NCI-H510A (cell line): ENCODE data around the gene KIF14.
"Not testable (repeated sequence)": the region's sequence is repeated elsewhere in the genome, so short reads cannot be mapped to it uniquely, and the experiment has no call there.

ENCODE experiments used
- DNase-seq: peaks from one replicate; lab custom pipeline; 2025; lab: John Stamatoyannopoulos, UW

The KIF14 gene

DNA sequence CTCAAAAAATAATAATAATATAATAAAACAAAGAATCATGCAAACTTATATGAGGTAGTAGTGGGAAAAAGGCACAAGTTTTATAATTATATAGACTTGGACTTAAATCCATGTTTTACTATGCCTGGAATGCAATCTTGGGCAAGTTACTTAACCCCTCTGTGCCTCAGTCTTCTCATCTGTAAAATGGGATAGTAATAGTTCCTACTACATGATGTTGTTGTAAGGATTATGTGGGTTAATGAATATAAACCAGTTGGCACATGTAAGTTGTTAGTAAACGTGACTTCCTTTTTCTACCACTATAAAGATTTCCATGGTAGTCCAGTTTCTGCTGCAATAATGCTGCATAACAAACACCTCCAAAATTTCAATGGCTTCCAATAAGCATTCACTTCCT lies 10.8 kb upstream of the KIF14 start:
- no peak for DNase-seq

DNA sequence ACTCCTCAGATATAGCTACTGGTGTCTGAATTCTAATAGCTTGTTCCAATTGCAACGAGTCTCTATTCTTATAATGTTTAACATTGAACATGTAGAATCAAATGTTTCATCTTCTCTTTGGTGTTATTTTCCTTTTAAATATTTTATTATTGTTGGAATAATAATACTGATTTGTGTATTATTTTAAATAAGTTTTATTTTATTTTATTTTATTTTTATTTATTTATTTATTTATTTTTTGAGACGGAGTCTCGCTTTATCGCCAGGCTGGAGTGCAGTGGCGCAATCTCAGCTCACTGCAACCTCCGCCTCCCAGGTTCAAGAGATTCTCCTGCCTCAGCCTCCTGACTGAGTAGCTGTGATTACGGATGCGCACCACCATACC lies 10.0 kb upstream of the KIF14 start:
- not testable (repeated sequence) for DNase-seq

DNA sequence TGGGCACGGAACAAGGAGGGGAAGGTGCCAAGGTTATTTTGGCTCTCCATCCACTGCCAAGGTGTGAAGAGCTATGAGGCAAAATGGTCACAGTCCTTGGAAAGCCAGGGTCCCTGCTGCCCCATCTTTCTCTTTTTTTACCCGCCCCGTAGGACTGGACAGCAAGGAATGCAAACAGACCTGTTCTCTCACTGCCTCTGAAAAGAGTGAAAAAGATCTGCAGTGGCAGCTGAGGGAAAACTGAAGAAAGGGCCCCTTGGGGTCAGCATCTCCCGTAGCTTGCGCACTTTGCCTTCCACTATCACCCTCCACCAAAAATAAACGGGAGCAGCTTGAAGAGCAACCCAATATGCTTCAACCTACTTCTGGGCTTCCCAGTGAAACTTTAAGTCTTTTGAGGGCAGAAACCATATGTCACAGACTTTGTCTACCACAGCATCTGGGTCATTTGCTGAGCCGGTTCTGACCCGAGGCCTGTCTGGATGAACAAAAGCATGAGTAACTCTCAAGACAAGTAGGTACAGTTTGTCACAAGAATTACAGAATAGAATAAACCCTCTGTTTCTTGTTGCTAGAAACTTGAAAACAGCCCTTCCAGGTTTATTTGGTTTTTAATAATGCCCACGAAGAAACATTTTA lies 9.4 kb upstream of the KIF14 start:
- DNase-seq: no peak

DNA sequence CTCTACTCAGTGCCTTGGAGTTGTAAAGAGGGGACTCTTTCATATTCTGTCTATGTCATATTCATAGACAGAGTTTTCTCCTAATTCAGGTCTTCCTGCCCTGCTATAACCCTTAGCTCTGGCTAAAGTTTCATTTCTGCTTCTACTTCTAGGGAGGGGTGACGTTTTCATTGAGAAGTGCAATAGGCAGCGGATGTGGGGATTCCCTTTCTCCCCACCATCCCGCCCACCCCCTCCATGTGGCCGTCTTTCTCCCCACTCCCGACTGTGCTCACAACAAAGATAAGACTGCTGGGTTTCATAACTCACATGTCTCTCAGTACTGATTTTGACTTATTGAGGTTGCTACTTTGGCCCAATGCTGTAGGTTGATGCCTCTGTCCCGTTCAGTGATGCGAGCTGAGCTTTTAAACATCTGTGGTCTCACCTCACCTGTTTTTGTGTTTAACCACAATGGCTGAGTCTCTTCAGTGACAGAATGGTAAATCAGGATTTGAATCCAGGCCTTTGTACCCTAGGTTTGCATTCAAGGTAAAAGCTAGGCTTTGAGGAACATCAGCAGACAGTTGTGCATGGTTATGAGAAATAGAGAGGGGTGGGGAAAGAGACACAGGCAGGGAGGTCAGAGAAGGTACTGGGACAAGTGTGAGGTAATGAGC lies 7.8 kb upstream of the KIF14 start:
- no peak for DNase-seq

DNA sequence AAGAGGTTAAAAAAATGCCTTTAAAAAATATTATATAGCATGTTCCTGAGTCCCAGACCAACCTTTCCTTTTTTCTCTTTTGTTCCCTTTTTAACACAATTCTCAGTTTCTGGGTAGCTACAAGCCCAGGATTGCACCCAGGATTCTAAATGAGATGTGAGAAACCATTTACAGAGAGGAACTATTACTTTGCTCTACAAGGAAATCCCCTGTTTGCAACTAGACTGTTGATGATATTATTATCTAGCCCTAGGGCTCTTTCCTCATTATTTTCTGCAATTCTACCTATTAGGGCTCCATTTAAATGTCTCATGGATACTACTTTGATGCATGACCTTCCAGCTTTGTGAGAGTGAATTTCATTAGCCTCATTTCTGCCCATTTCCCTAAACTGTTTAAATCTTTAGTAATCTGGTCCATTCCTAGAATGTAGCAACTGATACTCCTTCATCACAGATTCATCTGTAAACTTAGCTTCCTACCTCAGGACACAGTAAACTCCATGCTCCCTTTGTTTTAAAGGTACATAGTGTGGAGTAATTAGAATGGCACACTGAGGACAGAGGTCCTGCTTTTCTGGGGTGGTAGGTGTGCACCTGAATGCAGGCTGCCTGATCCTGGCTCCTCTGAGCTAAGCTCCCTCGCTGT lies 7.1 kb upstream of the KIF14 start:
- DNase-seq: no peak

DNA sequence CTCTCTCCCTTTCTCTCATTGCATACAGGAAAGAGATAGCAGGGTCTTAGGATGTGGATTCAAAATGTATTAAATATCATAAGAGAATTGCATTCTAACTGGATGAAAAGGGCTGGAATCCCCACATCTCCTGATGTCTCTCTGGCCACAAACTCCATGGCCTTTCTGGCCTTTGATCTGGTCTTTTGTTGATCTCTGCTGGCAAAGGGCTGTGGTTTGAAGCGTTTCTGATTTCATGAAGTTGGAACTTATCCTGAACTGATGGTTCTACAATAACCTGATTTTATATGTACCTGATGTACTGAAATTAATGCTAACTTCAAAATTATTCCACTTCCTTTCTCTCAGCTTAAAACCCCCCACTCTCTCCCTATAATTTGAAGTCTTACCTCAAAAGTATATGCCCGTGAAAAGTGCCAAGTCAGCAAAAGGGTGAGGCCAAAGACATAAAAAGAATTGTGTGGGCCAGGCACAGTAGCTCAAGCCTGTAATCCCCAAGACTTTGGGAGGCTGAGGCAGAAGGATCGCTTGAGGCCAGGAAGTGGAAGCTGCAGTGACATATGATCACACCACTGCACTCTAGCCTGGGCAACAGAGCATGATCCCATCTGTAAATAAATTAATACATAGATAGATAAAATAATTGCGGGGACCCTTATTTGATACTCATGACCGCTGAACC lies 6.4 kb upstream of the KIF14 start:
- DNase-seq: no peak

DNA sequence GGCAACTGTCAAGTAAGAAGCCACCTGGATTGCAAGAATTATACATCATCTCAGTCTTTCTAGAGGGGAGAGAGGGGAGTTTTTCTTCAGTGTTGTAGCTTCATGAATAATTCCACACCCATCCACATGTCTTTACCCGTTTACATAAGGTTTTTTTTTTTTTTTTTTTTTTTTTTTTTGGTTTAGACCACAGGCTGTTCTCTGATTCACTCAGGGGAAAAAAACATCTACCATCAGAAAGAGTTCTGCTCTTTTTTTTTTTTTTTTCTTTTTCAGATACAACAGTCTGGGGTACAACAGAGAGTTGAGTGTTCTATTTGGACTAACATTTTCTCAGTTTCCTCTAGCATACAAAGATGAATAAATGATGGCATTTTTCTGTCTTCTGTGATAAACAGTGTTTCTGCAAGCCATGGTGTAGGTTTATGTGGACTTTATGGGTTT lies 4.9 kb upstream of the KIF14 start:
- DNase-seq: no peak

DNA sequence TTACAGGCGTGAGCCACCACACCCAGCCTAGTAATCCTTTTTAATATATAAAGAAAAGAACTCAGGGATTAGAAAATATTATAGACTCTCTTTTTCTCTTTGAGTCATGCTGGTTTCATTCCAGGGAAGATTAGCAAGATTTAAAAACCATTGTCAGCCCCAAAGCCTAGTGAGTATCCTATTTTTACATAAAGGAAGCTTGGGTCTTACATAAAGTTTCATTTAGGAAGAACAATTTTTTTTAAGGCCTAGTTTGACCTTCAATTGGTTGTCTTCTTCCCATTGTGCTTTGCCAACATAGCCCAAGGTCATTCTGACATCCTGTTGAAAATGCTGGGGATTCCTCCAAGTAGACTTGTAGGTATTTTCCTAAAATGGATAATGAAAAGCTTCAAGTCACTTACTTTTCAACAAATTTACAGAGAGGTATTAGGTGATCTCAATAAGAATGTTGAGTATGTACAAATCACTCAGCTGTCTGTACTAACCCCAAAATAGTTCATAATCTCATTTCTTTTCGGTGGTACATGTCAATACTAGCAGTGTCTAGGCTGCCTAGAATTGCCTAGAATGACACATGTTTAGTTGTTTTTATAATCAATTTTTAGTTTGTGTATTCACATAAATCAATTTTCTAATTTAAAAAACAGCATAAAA lies 4.3 kb upstream of the KIF14 start:
- DNase-seq: no peak

DNA sequence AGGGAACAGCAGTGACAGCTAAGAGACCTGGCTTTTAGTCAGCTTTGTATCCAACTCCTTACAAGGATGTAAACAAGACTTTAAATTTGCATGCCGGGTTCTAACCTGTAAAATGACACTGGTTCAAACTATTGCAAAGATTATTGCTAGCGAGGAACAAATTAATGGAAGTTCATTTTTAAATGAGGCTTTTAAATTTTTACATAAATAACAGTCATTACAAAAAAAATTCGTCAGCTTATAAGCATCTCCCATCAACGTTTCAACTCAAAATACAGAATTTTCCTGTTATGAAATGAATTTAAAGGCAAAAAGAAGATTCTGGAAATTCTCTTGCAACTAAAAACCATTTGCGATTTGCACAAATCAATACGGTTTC lies 668 bp downstream of the KIF14 start:
- DNase-seq: no peak

DNA sequence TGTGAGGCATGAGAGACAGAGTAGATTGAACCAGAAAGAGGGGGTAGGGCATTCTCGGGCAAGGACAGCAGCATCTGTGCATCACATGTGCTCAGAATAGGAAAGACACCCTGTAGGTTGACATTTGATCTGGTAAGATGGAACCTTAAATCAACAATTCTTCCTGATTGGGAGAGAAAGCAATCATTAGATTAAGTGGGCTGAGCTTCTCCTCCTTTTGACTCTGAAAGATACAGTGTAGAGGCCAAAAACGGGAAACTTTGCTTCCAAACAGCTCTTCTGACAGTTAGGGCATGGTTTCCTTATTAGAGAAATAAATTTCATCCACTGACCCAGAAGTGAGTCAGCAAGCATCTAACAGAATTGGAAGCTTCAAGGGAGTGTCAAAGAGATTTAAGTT lies 9.7 kb downstream of the KIF14 start:
- DNase-seq: no peak

DNA sequence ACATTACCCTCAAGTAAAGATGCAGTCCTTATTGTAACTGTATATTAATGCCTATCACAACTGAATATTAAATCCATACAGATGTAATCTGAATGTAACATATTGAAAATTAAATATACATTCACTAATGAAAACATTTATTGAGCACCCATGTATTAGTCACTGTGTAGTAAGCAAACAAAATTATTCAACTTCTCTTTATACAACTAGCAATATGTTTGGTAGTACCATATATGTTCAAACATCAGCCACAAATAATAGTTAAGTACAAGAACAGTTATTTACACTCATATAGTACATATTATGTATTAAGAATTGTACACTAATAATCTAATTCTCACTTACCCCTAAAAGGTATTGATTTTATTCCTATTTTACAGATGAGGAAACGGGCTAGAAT lies 17.9 kb downstream of the KIF14 start:
- no peak for DNase-seq

DNA sequence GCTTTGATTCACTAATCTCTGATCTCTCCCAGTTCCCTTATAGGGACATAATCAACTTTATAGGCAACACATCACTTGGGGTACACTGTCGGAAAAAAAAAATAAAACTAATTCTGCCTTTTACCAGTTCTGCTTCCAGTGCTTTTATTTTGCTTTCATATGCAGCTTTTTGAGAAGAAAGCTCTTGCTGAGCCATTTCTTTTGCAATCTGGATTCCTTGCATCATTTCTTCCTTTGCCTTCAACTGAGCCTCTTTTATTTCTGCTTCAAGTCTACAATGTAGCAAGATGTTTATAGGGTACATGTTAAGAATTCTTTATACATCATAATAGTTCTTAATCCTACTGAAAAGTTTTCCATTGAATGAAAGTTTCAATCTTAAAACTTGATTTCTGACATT lies 30.6 kb downstream of the KIF14 start:
- DNase-seq: no peak

DNA sequence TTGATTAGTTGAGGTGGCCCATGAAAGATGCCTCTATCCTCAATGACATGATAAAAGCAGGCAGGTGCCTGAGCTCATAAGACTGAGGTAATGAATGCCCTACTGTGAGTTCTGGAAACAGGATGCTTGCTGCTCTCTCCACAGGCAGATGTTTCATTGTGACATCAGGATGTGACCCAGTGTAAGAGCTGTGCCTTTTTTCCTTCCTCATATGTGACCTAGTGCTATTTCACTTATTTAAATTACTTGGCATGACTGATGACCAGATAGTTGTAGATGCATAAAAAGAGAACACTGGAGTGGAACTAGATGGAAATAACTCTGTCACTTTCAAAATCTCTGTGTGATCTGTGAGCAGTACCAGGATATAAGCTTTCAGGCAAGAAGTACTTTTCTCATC lies 31.9 kb downstream of the KIF14 start:
- DNase-seq: no peak

DNA sequence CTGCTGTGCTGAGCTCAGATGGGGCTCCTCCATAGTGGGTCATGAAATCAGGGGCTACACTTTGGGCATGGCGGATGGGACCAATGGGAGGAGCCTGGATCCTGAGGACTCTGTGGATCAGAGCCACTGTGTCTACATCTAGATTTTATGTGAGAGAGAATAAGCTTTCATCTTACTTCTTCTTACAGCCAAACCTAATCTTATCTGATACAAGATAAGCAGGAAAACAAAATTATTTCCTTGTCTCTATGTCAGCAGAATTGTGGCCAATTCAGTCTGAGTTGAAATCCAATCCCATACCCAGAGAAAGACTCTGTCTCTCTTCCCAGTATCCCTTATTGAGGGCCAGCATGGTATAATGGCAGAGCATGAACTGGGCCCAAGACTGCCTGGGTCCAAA lies 56.2 kb downstream of the KIF14 start:
- DNase-seq: no peak

DNA sequence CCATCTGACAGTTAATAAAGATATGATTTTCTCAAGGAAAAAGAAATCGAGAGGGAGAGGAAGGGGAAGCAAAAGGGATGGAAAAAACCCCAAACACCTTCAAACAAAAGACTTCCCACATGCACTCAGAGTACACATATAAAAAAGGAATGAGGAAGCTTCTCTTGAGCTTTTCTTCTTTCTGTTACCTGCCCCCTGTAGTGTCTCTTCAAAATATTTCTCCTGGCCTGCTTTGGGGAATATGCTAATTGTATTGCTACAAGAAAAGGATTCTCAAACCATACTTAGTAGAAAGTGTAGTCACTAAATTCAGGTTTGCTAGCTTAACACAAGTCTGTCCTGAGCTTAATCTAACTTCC lies 58.7 kb downstream of the KIF14 start:
- DNase-seq: no peak

DNA sequence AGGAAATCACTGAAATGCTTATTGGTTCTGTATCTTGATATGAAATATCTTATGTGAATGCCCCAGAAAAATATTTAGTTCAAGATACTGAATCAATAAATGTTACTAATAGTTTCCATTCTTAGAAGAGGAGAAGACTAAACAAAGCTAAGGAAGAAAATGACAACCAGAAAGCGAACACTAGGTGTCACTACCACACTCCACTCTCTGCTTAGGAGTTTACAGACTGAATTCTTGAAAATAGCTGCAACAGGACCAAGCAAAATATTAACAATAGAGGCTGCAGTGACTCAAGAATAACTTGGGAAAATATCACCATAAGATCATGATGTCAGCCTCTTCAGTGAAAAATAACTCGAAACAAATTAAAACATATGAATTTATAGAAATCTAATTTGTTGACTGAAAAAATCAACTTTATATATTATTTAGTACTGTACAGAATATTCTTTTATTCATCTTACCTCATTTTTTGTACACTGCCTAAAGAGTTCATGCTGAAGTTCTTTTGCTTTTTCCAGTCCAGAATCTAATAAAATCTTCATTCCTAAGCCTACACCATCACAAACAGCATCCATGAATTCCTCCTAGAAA lies 61.6 kb downstream of the KIF14 start:
- no peak for DNase-seq

DNA sequence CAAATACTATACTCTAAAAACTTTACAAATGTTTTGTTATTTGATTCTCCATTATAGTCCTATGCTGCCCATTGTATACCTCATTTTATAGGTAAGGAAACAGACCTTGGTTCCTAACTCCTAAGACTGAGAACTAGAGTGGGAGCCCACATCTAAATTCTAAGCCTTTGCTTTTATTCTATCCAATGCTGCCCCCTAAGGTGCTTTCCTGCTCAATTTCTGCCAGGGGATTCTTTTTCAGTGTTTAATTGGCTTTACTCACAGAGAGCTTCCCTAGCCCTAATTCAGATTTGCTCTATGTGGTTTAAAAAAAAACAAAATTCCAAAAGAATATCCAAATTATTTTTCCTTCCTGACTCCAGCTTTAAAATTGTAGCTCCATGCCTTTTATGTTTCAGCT lies 64.5 kb downstream of the KIF14 start:
- DNase-seq: no peak

DNA sequence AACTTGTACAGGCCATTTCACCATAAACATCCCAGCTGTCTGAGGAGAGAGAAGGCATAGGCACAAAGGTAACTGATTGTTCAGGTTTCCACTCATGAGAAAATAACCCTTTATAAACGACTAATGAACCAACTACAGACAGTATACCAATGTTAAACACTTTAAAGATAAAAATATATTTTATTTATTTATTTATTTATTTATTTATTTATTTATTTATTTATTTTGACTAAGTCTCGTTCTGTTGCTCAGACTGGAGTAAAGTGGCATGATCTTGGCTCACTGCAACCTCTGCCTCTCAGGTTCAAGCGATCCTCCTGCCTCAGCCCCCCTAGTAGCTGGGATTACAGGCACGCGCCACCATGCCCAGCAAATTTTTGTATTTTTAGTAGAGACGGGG lies 67.8 kb downstream of the KIF14 start:
- DNase-seq: not testable (repeated sequence)

DNA sequence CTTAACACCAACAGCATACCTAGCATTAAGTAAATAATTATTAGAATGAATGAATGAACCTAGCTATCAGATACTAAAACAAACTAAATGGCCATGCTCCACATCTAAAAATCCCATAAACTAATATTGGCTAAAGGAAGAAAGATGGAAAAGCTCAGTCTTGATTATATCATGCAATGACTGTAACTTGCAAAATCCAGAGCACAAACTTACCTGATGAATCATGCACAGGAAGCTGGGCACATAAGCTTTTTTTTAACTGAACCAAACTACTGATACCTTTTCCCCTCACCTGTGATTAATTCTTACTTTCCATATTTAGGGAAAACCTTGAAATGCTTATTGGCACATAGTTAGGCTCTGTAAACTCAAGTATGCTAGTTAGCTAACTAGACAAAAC lies 70.2 kb downstream of the KIF14 start:
- no peak for DNase-seq

DNA sequence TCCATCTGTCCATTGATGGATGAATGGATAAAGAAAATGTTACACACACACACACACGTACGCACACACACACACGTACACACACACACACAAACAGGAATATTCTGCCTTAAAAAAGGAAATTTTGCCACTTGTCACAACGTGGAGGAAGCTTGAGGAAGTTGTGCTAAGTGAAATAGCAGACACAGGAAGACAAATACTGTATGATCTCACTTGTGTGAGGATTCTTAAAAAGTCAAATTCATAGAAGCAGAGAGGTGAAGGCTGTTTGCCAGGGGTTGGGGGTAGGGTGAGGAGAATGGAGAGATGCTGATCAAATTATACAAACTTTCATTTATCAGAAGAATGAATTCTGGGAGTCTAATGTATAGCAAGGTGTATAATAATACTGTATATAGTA lies 73.2 kb downstream of the KIF14 start:
- no peak for DNase-seq

DNA sequence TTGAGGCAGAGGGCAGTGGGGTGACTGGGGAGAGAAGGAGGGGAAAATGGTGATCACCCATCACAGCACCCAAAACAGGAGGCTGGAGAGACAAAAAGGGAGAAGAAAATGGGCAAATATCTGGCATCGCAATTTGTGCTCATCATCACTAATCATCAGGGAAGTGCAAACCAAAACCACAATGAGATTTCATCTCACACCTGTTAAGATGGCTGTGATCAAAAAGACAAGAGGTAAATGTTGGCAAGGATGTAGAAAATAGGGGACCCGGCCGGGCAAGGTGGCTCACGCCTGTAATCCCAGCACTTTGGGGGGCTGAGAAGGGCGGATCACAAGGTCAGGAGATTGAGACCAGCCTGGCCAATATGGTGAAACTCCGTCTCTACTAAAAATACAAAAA lies 74.0 kb downstream of the KIF14 start:
- DNase-seq: no peak

DNA sequence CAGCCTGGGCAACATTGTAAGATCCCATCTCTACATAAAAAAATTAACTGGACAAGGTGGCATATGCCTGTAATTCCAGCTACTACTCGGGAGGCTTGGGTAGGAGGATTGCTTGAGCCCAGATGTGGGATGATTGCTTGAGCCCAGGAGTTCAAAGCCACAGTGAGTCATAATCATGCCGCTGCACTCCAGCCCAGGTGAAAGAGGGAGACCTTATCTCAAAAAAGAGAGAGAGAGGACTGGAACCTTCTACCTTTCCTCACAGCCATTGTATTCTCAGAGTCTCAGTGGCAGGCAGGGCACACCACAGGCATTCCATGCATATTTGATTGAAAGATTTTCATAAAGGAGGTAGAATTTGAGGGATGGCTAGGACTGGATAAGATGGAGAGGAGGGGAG lies 78.4 kb downstream of the KIF14 start:
- DNase-seq: no peak
